ENCODE data around the gene EVA1A. TPM values are rescaled to one million over a fixed set of nuclear protein-coding genes. Genes with fewer than 3 reads are reported as not detected.
A peak's percentile ranks its signal among the peaks of the same experiment; 100 is the strongest.
"Not testable (repeated sequence)": the region's sequence is repeated elsewhere in the genome, so short reads cannot be mapped to it uniquely, and the experiment has no call there.

Gene EVA1A
- total RNA-seq, 1 donor from 2014 or later = 82.8 TPM

DNA sequence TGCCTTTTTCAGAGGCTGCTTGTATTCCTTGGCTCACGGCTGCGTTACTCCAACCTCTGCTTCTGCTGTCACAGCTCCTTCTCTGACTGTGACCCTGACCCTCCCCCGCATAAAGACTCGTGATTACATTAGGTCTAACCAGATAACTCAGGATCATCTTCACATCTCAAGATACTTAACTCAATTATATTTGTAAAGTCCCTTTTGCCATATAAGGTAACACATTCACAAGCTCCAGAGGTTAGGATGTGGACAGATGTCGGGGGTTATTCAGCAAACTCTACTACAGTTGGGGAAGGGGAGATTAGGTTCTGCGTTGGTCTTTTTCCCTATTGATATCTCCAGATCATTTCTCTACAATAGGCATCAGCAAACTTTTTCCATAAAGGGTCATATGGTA is 76.9 kb downstream of the EVA1A start:
- no peak for DNase-seq (ENCODE audit: low read depth)

DNA sequence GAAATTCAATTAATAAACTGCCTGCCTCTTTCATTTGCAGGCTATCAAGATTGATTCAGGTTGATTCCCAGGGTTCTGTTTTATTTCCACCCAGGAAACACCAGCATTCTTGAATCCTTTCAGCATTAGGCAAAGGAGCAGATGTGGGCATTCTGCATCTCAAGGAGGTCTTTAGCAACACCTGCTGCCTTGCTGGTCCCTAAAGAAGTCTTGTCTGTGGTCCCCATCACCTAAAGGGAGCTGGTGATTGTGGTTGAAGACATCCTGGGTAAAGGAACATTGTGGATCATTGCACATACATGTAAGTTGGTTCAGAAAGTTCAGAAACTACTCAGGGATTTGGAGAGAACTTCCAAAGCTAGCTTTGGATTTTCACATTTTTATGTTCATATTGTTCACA is 78.3 kb downstream of the EVA1A start:
- no peak for DNase-seq (ENCODE audit: low read depth)

DNA sequence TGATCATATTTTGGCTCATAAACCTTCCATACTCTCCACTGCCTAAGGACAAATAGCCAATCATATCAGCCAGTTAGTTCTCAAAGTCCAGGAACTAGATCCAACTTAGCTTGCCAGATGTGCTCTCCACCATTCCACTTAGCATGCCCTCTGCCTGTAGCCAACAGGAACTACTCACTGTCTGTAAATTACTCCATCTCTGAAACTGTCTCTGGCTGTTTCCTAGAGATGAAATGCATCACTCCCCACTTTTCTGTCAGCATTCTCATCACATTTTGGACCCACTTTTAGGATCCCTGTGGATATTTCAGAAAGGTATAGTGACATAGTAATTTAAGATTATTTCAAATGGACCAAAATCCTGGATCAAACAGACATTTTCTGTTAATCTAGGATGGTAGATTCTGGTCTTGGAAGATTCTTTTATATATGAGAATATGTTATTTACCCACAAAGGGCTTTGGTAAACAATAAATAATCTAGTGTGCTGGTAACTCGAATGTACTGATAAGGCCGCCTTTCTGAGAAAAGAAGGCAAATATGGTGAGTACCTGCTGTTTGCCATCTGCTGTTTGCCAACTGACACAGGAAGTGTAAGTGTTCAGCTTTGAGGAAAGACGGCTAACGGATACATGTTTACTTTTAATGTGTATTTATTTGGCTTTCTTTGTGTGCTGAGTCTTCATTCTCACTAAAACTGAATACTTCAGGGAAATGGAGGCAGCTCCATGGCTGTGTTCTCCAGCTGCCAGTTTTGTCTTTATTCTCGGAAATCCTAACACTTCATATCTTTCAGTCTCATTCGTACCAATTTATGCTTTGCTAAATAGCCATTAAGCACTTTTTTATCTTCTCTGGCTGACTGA is 79.5 kb downstream of the EVA1A start:
- DNase-seq (ENCODE audit: low read depth) = no peak

DNA sequence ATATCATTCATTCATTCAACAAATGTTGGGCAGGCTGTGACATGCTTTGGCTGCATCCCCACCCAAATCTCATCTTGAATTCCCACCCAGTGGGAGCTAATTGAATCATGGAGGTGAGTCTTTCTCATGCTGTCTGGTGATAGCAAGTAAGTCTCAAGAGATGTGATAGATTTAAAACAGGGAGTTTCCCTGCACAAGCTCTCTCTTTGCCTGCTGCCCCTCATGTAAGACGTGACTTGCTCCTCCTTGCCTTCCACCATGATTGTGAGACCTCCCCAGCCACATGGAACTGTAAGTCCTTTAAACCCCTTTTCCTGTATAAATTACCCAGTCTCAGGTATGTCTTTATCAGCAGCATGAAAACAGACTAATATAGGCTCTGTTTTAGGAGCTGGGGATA is 83.0 kb downstream of the EVA1A start:
- not testable (repeated sequence) for DNase-seq (ENCODE audit: low read depth)

DNA sequence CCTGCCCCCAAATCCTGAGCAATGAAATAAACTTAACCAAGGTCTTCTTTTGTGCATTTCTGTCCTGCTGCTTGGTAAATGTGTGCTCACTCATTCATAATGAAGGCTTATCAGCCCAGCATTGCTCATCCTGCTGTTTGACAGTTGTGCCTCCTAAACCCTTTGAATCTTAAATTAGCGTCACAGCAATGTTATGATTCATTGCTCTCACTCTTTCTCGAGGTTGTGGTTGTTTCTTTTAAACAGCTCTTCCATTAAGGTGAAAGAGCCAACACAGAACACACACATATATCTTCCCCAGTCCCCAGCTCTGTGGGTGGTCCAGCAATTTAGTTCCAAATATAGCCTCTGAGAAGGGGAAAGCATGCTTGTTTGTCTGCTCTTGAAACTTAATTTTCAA is 84.0 kb downstream of the EVA1A start:
- peak; percentile 63 for DNase-seq (ENCODE audit: low read depth)

DNA sequence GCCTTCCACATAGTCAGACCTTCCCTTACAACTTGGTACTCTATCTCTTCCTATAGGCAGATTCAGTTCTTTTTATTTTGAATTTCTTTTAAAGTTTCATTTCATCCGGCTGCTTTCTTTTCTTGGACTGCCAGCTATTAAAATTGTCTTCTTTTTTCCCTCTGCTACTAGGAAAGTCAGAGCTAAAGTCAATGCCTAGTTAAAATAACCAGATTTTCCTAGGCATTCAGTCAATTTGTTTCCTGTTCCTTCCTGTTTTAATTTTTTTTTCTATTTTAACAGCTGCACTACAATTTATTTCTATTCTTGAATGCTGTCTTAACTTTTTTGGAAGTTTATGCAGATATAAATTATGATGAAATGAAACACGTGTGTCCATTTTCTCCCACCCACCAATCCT is 84.8 kb downstream of the EVA1A start:
- DNase-seq (ENCODE audit: low read depth) = no peak

DNA sequence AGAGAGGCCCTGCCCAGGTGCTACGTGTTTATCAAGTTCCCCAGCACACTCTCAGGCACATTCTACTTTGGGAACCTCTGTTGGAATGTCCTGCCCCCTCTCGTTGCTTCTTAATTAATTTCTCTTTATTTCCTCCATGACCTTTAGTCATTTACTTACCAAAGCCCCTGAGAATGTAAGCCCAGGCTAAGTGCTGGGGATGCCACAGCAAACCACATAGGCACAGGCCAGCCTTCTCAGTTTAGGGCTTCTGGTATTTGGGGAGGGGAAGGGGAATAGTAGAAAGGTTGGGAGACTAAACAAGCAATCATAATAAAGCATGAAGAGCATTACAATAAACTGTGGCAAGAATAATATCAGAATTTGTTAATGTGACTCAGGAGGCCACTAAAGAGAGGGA is 85.7 kb downstream of the EVA1A start:
- DNase-seq (ENCODE audit: low read depth) = no peak

DNA sequence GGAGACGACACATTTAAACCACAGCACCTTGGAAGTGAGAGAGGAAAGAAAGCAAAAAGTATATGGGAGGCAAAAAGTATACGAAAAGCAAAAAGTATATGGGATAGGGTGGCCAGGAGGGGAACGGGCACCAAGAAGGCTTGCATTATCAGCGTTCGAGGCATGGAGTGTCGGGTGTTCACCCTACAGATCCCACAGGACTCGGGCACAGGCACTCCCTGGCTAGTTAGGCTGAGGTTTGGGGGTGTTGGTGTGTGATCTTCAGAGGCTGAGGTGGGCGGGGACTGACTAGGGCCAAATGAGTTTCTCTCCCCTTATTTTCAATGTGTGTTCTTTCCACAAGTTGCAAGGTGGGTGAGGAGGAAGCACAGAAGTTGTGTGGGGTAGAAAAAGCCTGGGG is 86.6 kb downstream of the EVA1A start:
- DNase-seq (ENCODE audit: low read depth) = no peak

DNA sequence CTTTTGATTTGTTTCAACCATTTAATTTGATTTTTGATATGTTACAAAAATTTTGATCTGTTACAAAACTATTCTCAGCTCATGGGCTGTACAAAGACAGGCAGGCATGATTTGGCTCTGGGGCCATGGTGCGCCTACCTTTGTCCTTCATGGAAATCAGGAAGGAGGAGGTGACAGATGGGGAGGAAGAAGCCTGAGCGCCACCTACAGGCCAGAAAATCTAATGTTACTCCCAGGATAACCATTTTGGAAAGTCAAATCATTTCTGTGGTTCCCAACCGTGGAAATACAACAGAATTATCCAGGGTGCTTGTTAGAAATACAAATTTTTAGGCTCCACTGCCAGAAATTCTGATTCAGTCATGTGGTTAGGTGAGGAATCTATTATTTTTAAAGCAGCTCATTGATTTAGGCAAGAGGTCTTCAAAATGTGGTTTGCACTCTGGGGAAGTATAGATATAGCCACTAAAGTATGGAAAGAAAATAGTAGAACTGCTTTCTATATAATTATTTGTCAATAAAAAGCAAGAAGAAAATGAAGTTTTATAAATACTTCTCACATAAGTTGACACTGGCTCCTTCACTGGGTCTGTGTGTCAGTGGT is 93.9 kb downstream of the EVA1A start:
- DNase-seq (ENCODE audit: low read depth) = no peak

DNA sequence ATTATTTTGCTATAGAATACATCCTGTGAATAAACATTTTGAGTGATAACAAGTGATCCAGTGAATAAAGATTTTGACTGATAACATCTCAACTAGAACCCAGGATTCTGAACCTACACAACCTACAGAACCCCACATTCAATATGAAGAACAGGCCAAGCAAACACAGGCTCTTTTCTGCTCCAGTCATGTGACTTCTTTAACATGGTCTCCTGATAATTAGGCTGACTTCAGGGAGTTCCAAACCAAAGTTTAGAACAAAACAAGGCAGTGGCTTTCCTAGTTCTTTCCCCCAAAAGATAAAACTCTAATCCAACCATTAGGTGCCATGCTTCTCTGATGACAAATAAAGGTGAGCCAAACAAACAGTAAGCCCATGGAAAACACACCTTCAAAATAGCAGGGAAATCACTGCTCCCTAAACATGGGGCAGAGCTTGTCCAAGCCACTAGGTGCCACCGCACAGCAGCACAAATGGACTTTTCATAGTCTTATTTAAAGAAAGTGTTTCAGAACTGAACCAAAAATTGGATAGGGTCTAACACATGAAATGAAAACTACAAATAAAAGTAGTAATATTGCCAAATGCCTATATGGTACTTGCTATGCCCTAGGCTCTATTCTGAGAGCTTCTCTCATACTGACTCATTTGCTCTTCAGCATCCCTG is 95.3 kb downstream of the EVA1A start:
- DNase-seq (ENCODE audit: low read depth) = peak; percentile 53

DNA sequence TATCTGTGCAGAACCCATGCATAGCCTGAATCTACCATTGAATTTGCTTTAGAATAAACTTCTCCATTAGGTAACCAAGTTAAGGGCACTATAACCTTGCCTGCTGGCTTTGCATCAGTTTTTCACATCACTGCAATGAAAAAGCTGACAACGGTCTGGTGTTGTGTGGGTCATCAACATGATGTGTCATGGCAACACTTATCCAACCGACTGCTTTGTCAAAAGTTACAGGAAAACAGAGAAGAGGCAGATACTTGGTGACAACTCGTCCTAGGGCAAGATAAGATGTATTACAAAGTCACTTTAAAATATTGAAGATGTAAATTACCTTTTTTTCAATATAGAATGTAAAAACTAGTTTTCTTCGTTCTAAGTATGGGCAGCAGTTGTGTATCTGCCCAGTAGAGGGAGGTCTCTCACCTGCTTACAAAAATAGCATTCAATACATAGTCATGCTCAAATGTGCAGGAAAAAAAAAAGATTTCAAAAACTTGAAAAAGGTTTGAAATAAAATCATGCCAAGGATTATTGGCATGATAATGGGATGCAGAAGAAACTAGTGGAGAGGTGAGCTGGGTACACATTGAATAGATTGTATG is 96.3 kb downstream of the EVA1A start:
- DNase-seq (ENCODE audit: low read depth) = peak; percentile 49

DNA sequence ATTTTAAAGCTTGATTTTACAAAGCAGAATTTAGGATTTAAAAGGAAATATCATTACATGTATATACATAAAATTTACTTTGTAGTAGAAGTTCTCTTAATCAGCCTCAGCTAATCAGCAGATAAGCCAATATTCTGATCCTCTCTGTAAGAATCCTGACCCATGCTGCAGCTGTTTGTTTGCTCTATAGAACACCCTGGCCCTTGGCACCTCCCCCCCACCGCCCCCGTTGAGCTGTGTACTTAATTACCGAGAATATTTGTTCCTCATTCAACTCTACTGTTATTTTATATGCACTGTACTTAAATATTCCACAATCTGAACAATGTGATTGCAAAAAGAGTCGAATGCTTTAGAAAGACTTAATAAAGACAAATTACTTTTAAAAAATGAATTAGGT is 98.0 kb downstream of the EVA1A start:
- DNase-seq (ENCODE audit: low read depth) = no peak

DNA sequence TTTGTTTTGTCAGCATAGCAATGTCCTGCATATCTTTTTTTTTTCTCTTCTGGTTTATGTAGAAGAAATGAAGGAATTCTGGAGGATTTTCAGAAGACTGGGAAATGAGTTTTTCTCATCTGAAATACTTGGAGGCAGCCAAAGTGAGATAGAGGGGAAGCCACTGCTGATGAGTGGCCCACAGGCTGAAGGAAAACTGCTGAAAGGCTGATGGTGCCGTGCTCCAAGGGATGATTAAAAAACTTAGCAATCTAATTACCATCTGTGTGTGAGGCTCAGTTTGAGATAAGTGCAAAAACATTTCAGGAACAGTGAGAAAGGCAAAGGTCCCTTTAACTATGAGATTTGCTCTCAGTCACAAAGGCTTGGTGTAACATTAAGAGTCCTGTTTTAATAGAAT is 98.5 kb downstream of the EVA1A start:
- no peak for DNase-seq (ENCODE audit: low read depth)

DNA sequence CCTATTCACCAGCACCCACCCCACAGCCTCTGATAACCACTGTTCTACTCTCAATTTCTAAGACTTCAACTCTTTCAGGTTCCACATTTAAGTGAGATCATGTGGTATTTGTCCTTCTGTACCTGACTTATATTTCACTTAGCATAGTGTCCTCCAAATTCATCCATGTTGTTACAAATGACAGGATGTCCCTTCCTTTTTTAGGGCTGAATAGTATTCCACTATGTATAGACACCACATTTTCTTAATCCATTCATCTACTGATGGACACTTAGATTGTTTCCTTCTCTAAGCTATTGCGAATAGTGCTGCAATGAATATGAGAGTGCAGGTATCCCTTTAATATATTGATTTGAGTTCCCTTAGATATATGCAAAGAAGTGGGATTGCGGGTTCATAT is 100.1 kb downstream of the EVA1A start:
- DNase-seq (ENCODE audit: low read depth) = no peak

DNA sequence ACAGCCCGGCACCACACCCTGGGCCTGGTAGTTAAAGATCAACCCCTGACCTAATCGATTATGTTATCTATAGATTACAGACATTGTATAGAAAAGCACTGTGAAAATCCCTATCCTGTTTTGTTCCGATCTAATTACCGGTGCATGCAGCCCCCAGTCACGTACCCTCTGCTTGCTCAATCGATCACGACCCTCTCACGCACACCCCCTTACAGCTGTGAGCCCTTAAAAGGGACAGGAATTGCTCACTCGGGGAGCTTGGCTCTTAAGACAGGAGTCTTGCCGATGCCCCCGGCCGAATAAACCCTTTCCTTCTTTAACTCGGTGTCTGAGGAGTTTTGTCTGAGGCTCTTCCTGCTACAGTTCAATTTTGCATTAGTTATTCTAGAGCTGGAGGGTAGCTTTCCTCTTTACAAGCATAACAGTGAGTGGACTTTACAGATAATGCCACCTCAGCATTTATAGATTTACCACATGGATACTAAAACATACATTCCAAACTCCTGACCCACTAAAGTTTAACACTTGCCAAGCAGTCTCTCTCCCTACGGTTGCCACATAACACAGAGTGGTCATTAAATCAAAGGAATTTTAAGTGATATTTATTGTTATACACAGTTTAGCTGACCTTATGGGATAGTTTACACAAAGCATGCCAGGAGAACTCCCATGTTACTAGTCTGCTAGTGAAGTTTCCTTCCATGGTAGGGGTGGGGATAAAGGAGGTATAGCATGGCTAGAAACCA is 101.0 kb downstream of the EVA1A start:
- peak; percentile 69 for DNase-seq (ENCODE audit: low read depth)

DNA sequence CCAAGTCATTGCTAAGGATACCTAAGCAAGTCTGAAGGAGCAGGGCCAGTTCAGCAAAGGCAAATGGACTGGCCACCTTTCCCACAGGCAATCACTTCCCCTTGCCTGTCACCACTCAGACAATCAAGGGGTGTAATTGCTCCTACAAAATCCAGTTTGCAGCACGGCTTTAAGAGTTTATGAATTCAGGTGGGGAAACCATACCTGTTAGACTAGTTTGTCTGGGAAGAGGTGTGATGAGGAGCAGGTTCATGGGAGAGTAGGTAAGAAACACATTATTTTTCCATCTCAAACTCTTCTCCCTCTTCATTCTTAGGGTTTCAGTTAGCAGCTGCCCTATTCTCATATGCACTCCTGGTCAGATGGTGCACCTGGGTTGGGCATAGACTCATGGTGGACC is 102.5 kb downstream of the EVA1A start:
- DNase-seq (ENCODE audit: low read depth) = no peak

DNA sequence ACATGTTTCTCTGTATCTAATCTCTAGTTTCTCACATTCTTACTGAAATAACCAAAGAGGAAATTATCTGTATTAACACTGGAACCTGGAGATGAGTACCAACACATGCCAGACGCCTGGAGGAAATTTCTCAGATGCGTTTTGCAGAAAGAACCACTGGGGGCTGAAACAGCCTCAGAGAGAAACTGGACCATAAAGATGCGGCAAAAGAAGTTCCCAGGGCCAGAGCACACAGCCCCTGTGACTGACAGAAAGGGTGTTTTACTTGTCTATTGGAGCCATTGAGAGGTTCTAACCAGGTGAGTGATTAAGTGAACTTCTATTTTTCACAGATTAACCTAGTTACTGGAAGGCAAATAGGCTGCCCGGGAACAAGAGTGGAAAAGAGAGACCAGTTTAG is 103.9 kb downstream of the EVA1A start:
- DNase-seq (ENCODE audit: low read depth) = no peak

DNA sequence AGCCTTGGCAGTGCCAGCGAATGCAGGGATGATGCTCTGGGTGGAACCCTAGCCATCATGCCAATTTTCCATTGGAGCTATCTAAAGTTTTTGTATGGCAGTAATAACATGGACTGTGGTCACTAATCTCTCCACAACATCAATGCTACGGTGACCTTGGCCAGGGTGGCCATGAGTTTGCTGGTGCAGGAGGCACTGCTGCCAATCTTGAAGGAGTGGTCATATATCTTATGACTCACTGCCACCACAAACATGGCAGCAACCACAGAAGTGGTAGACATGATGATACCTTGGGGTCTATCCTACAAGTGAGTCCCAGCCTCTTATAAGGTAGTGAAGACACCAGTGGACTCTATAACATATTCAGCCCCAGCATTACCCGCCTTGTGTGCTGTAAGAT is 104.6 kb downstream of the EVA1A start:
- no peak for DNase-seq (ENCODE audit: low read depth)

DNA sequence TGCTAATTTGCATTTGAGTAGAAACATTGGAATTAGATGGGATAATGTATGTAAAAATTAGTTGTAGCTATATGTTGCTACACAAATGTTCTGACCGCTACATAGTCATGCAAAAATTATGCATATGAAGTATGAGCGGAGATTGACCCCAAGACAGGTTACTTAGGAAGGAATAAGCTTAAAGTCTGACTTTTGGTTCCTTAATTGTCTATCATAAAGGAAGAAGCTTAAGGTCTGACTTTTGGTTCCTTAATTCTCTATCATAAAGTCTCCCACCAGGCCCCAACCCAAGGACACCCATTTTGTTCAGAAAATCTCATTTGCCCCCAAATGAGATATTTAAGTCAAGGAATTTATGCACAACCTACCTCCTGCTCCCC is 106.5 kb downstream of the EVA1A start:
- DNase-seq (ENCODE audit: low read depth) = no peak

DNA sequence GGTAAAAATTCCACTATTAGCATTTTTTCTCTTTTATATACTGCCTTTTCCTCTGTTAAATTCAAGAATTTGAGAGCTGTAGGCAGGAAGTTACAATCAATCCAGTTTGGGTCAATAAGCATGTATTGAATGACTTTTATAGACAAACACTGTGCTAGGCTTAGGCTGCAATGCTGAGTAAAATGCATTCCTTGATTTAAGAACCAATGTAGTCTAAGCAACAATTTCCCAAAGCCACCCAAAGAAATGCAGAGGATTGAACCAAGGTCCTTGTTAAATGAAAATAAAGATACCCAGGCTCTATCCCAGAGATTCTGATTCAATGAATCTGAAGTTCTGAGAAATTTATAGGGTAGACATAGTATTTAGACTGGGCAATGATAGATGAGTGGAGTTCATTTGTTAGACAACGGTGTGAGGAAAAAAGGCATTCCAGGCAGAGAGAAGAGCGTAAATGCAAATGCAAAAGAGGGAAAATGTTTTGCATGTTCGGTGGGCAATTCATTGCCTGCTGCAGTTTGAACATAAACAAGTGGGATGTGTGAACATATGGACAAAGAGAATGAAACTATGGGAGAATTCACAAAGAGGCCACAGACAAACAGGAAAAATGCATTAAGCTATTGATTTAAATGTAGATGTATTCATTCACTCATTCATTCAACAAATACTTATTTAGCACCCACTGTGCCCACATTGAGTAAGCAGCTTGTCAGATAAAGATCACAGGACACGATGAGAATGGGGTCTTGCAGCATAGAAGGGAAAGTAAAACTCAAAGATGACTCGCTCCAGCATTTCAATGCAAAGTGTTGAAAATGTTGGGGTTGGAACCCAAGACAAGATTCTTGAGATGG is 107.1 kb downstream of the EVA1A start:
- DNase-seq (ENCODE audit: low read depth) = no peak

DNA sequence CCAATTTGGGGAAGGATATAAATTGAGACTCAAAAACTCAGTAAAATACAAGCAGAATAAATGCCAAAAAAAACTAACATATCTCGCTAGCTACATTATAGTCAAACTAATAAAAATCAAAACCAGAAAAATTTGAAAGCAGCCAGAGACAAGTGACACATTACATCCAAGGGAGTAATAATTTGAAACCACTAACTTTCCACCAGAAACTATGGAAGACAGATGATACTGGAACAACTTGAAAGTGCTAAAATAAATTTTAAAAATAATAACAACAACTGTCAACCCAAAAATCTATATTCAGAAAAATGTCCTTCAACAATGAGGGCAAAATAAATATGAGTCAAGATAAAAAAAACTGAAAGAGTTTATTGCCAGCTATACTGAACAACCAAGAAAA is 110.7 kb downstream of the EVA1A start:
- DNase-seq (ENCODE audit: low read depth) = no peak

All from renal cortical epithelial cell (primary cell).